NOMO-1 (cell line): ENCODE measurements around the gene ZNF276.

ENCODE experiments used
- DNase-seq, 2 experiments: peaks; one replicate each; lab custom pipeline; 2025; ENCODE audit not compliant: unreplicated experiment in 2 of 2; lab: John Stamatoyannopoulos, UW

The ZNF276 gene

DNA sequence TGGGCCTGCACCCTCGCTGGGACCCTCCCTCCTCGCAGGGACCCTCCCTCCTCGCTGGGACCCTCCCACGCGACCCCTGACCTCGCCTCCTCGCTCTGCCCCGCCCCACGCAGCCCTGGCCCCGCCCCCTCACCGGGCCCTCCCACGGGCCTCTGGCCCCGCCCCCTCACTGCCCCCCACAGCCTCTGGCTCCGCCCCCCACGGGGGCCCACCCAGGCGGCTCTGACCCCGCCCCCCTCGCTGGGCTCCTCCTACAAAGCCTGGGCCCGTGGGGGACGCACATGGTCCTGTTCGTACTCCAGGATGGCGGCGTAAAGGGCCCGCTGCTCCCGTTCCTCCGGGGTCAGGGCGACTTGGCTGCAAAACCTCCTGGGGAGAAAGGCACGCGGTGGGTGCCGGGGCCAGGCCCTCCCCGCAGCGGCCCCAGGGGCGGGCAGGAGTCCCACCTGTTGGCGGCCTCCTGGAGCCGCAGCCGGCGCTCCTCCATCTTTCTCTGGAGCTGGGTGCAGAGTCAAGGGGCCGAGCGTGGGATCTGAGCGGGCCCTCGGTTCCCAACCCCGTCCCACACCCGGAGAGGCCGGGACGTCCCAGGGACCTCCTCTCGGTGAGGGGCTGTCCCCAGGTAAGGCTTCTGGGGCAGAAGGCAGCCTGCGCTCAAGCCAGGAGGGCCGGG is 9.6 kb upstream of the ZNF276 start:
- peak; percentile 27 to 54 for DNase-seq

DNA sequence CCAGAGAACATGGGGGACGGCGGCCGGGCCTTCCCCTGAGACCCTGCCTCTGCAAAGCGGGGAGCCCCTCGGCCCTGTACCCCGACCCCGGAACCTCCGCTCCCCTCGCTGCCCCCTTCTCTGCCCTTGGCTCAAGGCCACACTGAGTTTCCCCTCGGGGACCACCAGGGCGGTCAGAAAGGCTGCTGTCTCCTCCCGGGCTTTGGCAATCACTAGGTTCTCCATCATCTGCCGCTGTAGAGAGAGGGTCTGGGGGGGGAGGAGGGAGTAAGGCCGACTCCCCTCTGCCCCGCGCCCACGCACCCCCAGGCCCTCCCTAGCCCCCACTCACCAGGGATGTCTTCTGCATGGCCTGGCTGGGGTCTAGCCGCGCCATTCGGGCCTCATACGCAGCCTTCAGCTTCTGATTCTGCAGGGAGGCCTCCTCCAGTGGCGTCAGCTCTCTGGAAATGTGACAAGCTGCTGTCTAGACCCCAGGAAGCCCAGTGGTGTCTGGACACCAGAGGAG is 9.0 kb upstream of the ZNF276 start:
- DNase-seq = no peak

DNA sequence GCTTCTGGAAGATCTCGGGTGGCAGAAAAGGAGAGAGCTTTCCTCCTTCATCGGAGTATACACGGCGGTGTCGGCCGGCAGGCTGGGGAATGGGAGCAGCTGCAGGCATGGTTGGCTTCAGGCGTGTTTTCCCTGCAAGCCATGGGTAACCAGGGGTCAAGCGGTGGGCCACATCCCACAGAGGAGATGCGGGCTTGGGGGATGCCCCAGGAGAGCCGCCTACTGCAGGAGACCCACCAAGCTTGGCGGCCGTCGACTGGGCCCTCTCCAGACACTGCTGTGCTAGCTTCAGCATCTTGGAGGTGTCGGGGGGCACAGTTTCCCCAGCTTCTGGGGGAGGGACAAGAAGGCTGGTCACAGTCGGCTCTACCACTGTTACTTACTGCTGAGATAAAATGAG is 4.8 kb upstream of the ZNF276 start:
- DNase-seq = no peak

DNA sequence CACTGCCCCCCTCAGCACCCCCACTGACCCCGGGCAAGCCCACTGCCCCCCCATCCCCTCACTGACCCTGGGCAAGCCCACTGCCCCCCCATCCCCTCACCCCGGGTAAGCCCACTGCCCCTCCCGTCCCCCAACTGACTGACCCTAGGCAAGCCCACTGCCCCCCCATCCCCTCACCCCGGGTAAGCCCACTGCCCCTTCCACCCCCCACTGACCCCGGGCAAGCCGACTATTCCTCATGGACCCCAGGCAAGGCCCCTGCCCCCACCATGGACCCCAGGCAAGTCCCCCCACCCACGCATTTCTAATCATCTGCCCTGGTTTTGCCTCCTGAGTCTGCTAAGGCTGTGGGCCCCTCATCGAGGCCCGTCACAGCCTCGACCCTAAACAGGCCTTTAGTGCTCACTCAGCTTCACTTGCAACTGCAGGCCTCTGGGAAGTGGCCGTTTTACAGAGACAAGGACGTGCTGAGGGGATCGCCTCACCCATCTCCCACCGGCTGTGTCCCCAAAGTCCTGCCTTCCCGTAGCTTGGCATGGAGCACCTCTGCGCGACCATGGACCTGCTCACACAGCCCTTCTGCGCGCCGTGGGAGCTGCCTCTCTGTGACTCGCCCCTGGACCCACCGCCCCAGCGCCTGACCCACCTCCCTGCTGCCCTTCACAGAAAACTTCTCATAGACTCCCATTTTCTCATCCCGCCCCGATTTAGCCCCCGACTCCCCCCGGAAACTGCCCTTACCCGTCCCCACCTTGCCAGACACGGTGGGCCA is 4.2 kb upstream of the ZNF276 start:
- no peak for DNase-seq

DNA sequence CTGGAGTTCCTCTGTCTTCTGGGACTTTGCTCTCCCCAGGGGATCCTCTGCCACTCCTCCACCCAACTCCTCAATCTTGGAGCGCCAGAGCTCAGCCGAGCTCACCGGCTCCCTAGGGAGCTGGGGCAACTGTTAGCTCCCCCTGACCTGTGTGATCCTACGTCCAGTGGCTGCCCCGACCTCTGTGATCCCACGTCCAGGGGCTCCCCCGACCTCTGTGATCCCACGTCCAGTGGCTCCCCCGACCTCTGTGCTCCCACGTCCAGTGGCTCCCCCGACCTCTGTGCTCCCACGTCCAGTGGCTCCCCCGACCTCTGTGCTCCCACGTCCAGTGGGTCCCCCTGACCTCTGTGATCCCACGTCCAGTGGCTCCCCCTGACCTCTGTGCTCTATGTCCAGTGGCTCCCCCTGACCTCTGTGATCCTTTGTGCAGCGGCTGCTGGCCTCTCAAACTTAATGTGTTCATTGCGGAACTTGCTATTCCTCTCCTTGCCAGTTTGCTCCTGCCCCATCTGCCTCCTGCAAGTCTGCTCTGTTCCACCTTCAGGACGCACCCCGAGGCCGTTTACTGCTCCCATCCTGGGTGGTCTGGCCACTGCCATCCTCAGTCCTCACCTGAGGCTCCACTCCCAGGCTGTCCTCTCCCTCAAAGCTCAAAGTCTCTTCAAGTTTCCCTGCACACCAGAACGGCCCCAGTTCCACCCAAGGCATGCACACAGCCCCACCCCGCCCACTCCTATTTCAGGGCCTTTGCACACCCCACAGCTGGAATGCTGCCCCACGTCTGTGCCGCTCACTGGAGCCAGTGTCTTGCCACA is 3.4 kb upstream of the ZNF276 start:
- no peak for DNase-seq

DNA sequence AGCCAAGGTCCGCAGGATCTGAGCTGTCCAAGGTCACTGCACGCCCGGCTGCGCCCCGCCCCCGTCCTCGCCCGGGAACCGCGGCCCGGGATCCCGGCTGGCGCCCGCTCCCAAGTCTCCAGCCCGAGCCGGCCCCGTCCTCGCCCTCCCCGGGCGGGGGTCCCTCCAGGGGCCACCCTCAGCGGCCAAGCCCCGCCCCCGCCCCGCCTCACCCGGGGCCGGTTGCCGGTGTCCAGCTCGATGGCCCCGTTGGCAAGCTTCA is 855 bp upstream of the ZNF276 start:
- DNase-seq = no peak

DNA sequence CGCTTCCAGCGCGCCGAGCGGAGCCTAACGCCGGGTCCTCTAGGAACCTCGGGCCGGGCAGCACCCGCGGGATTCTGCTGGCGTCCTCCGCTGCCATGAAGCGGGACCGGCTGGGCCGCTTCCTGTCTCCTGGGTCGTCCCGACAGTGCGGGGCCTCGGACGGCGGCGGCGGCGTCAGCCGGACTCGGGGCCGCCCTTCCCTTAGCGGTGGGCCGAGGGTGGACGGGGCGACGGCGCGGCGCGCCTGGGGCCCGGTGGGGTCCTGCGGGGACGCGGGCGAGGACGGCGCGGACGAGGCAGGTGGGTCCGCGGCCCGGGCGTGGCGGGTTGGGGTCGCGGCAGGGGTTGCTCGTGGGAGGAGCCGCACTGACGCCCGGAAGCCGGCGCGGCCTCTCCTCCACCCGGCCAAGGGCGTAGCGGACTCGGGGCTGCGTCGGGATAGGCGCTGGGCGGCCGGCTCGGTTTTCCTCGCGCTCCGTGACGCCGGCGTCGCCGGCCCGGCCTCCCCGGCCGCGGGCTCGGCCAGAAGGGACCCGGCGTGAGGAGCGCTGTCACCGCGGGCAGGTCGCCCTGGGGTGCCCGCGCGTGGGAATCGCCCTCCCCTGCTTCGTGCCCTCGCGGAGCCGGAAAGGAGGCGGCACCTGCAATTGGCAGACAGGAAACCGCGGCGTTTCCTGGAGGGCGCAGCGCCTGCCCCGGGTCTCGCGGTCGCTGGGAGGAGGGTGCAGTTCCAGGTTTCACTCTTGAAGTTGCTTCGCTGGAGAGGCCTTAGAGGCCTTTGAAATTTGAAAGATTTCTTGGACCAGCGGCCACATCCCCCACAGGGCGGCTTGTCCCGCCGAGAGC is 432 bp downstream of the ZNF276 start:
- DNase-seq = peak; percentile 70 to 84

DNA sequence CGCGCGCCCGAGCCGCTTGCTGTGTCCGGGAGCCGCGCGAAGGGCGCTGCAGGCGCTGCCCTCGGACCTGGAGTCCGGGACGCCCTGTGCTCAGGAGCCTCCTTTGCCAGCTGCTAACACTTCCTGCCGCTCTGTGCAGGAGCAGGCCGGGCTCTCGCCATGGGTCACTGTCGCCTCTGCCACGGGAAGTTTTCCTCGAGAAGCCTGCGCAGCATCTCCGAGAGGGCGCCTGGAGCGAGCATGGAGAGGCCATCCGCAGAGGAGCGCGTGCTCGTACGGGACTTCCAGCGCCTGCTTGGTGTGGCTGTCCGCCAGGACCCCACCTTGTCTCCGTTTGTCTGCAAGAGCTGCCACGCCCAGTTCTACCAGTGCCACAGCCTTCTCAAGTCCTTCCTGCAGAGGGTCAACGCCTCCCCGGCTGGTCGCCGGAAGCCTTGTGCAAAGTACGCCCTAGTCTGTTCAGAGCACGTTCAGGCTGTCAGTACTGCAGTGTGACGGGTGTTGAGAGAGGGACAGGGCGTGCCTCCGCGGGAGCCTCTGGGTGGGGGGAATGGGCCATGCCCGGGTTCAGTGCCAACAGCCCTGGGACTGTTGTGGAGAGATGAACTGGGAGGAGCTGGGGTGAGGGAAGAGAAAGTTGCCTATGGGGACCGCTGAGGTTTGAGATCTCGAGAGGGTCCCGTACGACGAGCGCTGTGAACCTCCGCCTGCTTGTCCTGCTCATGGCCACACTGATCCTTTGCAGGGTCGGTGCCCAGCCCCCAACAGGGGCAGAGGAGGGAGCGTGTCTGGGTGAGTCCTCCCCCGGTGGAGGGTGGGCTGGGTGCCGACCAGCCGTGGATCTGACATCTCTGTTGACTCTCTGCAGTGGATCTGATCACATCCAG is 1.3 kb downstream of the ZNF276 start:
- DNase-seq = peak; percentile 53 to 69

DNA sequence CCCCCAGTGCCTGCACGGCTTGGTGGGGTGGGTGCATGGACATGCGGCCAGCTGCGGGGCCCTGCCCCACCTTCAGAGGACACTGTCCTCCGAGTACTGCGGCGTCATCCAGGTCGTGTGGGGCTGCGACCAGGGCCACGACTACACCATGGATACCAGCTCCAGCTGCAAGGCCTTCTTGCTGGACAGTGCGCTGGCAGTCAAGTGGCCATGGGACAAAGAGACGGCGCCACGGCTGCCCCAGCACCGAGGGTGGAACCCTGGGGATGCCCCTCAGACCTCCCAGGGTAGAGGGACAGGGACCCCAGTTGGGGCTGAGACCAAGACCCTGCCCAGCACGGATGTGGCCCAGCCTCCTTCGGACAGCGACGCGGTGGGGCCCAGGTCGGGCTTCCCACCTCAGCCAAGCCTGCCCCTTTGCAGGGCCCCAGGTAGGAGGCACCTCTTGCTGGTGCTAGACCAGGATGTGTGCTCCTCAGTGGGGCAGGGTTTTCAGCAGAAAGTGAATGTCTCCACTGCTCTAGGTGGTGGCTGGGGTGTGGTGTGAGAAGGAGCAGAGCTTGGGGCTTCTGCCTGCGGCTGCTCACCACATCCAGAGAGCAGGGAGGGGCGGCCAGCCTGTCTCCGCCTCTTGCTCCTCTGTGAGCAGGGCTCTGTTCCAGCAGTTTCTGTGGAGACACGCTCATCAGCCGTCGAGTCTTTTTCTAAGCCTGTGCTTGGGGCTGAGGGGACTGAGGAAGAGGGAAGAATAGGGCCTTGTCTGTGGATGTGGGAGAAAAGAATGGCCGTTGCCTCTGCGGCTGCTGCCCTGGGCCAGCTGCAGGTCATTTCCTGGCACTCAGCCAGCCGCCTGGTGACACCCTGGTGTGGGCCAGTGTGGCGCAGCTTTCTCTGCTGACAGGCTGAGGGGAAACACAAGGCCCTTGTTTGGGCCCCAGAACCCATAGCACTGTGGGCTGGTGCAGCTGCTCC is 2.2 kb downstream of the ZNF276 start:
- no peak for DNase-seq

DNA sequence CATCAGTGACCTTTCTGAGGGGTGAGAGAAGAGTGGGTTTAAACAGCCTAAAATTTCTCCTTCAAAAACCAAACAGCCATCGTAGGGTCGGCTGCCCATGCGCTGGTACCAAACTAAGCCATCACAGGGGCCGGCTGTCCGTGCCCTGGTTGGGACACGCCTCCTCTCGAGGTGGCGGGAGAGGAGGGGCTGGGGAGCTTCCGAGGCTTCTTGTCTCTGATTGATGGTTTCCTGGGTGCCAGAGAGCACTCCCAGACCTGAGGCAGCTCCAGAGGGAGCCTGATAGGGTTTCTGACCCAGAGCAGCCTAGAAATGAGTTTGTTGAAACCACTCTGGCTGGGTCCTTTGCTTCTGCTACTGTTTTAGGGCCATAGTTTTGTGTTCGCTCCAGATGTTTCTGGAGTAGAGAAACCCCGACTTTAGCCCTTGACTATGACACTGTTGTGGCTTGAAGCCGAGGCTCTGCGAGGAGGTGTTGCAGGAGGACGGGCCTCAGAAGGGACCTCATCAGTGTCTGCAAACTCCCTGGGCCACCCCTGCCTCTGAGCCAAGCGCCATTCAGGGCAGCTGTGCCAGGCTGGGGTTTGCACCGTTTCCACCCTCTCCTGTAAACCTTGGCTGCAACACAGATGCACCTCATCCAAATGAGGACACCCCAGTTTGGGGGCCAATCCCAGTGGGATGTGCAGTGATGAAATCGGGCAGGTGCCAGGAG is 6.2 kb downstream of the ZNF276 start:
- no peak for DNase-seq

DNA sequence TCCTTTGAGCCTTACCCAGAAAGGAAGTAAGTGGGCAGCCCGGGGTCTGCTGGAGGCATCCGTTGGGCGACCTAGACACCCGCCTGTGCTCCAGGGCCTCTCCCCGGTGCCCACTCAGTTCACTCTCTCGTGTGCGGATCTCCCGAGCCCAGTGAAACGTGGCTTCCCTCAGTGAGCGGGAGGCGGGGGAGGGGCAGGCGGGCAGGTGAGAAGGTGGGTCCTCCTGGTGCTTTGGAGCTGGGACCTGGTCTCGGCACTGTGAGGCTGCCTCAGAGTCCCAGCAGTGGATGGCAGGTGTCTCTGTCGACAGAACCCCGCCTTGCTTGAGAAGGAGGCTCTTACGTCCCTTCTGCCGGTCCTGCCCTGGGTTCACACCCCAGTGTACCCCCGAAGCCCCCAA is 8.0 kb downstream of the ZNF276 start:
- DNase-seq = no peak

DNA sequence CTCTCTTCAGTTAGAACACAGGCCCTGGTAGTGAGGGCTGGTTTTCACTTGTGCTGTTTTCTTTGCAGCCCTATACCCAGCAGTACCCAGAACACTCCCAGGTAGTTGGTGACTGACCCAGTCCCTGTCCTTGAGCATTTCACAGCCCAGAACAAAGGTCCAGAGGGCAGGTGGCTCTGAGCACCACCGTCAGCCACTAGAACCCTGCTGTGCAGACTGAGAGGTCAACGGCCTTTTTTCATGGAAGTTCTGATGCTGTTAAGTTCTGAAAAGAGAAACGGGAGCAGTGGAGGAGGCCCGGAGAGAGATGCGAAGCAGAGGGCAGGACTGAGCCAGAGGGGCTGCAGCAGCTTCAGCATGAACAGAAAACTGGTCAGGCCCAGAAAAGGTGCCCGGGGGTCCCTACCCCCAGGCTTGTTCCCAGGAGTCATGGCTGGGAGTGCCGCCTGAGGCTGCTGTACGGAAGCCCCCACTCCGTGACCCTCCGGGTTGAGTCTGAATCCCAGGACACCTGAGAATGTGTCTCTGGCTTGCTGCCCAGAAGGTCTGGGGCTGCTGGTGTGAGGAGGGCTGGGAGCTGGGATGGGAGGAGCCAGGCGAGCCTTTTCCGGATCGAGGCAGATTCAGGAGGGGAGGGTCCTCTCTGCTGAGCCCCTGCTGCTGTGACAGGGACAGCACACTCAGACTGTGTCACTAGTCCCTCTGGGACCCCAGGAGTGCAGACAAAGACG is 8.7 kb downstream of the ZNF276 start:
- no peak for DNase-seq

DNA sequence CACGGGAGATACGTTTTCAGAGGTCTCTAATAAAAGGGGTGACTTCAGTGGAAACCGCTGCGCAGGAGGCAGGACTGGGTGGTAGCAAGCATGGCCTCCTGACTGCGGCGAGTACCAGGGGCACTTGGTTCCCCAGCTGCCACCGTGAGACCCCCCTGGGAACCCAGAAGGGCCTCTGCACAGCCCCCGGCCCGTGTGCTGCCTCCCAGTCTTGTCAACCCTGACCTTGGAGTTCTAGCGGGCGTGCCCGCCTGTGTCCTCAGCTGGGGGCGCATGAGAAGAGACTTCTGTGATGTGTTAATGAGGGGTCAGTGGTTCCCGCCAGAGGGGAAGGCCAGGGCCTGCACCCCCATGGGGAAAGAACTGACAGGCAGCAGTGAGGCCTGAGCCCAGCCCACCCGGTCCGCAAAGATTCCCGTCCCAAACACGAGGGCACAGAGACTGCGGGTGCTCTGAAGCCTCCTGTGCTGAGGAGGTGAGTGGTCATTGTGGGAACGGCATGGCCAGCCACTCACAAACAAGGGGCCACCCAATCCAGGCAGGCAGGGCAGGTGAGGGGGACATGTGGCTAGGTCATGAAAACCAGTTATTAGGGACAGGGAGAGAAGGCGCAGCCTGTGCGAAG is 9.4 kb downstream of the ZNF276 start:
- DNase-seq = no peak

DNA sequence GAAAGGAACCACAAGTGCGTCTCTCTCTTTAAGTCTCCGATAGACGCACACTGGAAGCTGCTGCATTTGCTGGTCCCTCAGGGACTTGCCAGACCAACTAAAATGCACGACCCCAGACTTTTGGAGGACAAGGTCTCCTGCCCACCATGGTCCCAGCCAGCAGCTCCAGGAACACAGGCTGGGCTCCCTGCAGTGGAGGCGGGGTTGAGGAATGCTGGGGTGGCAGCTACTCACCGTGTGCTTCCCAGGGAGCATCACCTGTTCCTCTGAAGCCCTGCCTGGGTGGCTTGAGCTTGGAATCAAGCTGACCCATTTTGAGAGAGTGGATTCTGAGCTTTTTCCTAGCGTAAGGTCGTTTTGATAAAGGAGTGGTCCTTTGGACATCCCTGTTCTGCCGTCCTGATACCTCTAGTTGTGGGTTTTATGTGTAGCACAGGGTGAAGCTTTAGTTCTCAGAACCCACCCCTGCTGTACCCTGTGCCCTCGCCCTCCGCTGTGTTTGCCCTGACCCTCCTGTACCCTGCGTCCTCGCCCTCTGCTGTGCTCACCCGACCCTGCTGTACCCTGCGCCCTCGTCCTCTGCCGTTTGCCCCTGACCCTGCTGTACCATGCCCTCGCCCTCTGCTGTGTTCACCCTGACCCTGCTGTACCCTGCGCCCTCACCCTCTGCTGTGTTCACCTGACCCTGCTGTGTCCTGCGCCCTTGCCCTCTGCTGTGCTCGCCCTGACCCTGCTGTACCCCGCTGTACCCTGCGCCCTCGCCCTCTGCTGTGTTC is 11.0 kb downstream of the ZNF276 start:
- DNase-seq = no peak

DNA sequence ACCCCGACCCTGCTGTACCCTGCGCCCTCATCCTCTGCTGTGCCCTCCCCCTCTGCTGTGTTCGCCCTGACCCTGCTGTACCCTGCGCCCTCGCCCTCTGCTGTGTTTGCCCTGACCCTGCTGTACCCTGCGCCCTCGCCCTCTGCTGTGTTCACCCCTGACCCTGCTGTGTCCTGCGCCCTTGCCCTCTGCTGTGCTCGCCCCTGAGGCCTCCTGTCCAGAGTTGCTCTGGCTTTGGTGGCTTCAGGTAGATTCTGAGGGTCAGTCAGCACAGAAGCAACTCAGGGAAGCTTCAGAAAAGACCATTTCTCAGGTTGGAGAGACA is 11.5 kb downstream of the ZNF276 start:
- no peak for DNase-seq

DNA sequence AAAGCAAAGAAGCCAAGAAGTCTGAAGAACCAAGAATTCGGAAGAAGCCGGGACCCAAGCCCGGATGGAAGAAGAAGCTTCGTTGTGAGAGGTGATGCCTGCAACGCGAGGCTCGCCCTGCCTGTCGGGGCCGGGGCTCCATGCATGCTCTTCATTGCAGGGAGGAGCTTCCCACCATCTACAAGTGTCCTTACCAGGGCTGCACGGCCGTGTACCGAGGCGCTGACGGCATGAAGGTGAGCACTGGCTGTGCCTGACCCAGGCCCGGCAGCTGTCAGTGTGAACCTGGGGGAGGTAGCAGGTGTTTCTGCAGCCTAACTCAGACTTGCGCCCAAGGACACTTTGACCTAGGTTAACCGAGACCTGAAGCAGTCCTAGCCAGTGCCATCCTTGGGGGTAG is 12.0 kb downstream of the ZNF276 start:
- no peak for DNase-seq
